ENCODE measurements around the gene ARID4B.
"Not testable (repeated sequence)": the region's sequence is repeated elsewhere in the genome, so short reads cannot be mapped to it uniquely, and the experiment has no call there.

ARID4B gene

GRCh38 chr1:235324296-235324695, 3.7 kb downstream of the ARID4B start:
- Mint-ChIP-seq H3K4me1 (ENCODE audit: low read depth) (peaks cover 43% of the 10 kb centered on the region), H3K36me3 (ENCODE audit: low read depth) (peaks cover 60% of the 10 kb centered on the region), H3K4me3 (no peak overlapping the region), H3K9me3 (no peaks in the 10 kb centered on the region), H3K27me3 (no peaks in the 10 kb centered on the region), H3K27ac (no peak overlapping the region)
- intact Hi-C loops (cut with micrococcal nuclease): loop anchor here (10.0 kb wide), 1 partner anchor 91 kb away; no protein-coding TSS in a partner anchor

- H3K4me1 Mint-ChIP-seq (ENCODE audit: low read depth): peaks cover 50% of the 10 kb centered on the region
These were observed 7.3 kb downstream of the ARID4B start for GRCh38 chr1:235320521-235321179.

GRCh38 chr1:235319255-235319654, 8.7 kb downstream of the ARID4B start:
- Mint-ChIP-seq H3K36me3 (ENCODE audit: low read depth) (peaks cover 50% of the 10 kb centered on the region), H3K27me3 (no peaks in the 10 kb centered on the region), H3K4me3 (no peak overlapping the region), H3K4me1 (ENCODE audit: low read depth) (peaks cover 46% of the 10 kb centered on the region), H3K27ac (no peak overlapping the region), H3K9me3 (no peaks in the 10 kb centered on the region)
- intact Hi-C loops (cut with micrococcal nuclease): no loop called here

More at GRCh38 chr1:235320521-235321179, 7.3 kb downstream of the ARID4B start:
- no peak overlapping the region for H3K4me3 Mint-ChIP-seq
- H3K27me3 Mint-ChIP-seq: no peaks in the 10 kb centered on the region
- intact Hi-C loops (cut with micrococcal nuclease): loop anchor here (10.0 kb wide), 1 partner anchor 94 kb away; no protein-coding TSS in a partner anchor
- H3K9me3 Mint-ChIP-seq: no peaks in the 10 kb centered on the region
- peak overlapping the region; percentile 2 for H3K27ac Mint-ChIP-seq
- H3K36me3 Mint-ChIP-seq (ENCODE audit: low read depth): peaks cover 50% of the 10 kb centered on the region

GRCh38 chr1:235317168-235317567, 10.8 kb downstream of the ARID4B start:
- Mint-ChIP-seq H3K9me3 (no peaks in the 10 kb centered on the region), H3K36me3 (ENCODE audit: low read depth) (peaks cover 41% of the 10 kb centered on the region)

GRCh38 chr1:235315735-235316134, 12.2 kb downstream of the ARID4B start:
- no peak overlapping the region for H3K27ac Mint-ChIP-seq
- H3K4me1 Mint-ChIP-seq (ENCODE audit: low read depth): peaks cover 33% of the 10 kb centered on the region
- H3K4me3 Mint-ChIP-seq: no peak overlapping the region
- H3K27me3 Mint-ChIP-seq: no peaks in the 10 kb centered on the region
- intact Hi-C loops (cut with micrococcal nuclease): no loop called here
- peaks cover 35% of the 10 kb centered on the region for H3K36me3 Mint-ChIP-seq (ENCODE audit: low read depth)
- H3K9me3 Mint-ChIP-seq: no peaks in the 10 kb centered on the region

More at GRCh38 chr1:235317168-235317567, 10.8 kb downstream of the ARID4B start:
- peak overlapping the region; percentile 31 for H3K27ac Mint-ChIP-seq
- no peaks in the 10 kb centered on the region for H3K27me3 Mint-ChIP-seq
- peaks cover 46% of the 10 kb centered on the region for H3K4me1 Mint-ChIP-seq (ENCODE audit: low read depth)
- intact Hi-C loops (cut with micrococcal nuclease): no loop called here
- no peak overlapping the region for H3K4me3 Mint-ChIP-seq

- intact Hi-C loops (cut with micrococcal nuclease): no loop called here
- H3K9me3 Mint-ChIP-seq: no peaks in the 10 kb centered on the region
These were observed 12.8 kb downstream of the ARID4B start for GRCh38 chr1:235315173-235315572.

GRCh38 chr1:235313931-235314678, 13.9 kb downstream of the ARID4B start:
- Mint-ChIP-seq H3K4me1 (ENCODE audit: low read depth) (peaks cover 26% of the 10 kb centered on the region), H3K27ac (no peak overlapping the region), H3K36me3 (ENCODE audit: low read depth) (peaks cover 19% of the 10 kb centered on the region), H3K27me3 (no peaks in the 10 kb centered on the region), H3K9me3 (no peaks in the 10 kb centered on the region), H3K4me3 (no peak overlapping the region)
- intact Hi-C loops (cut with micrococcal nuclease): no loop called here

More at GRCh38 chr1:235315173-235315572, 12.8 kb downstream of the ARID4B start:
- Mint-ChIP-seq H3K4me3 (no peak overlapping the region), H3K27ac (no peak overlapping the region), H3K4me1 (ENCODE audit: low read depth) (peaks cover 27% of the 10 kb centered on the region), H3K36me3 (ENCODE audit: low read depth) (peaks cover 29% of the 10 kb centered on the region), H3K27me3 (no peaks in the 10 kb centered on the region)

GRCh38 chr1:235313262-235313661, 14.7 kb downstream of the ARID4B start:
- Mint-ChIP-seq H3K27ac (no peak overlapping the region), H3K9me3 (no peaks in the 10 kb centered on the region), H3K4me1 (ENCODE audit: low read depth) (peaks cover 19% of the 10 kb centered on the region), H3K4me3 (no peak overlapping the region), H3K27me3 (no peaks in the 10 kb centered on the region), H3K36me3 (ENCODE audit: low read depth) (peaks cover 19% of the 10 kb centered on the region)
- intact Hi-C loops (cut with micrococcal nuclease): no loop called here

- H3K27me3 Mint-ChIP-seq; H3K9me3 Mint-ChIP-seq; H3K27ac Mint-ChIP-seq; intact Hi-C loops (cut with micrococcal nuclease); H3K4me3 Mint-ChIP-seq: not testable (repeated sequence)
- H3K4me1 Mint-ChIP-seq (ENCODE audit: low read depth): peaks cover 24% of the 10 kb centered on the region
- H3K36me3 Mint-ChIP-seq (ENCODE audit: low read depth): peaks cover 20% of the 10 kb centered on the region
These were observed 18.8 kb downstream of the ARID4B start for GRCh38 chr1:235309206-235309605.

GRCh38 chr1:235307158-235308124, 20.5 kb downstream of the ARID4B start:
- Mint-ChIP-seq H3K27ac (peak overlapping the region; percentile 5), H3K27me3 (no peaks in the 10 kb centered on the region), H3K36me3 (ENCODE audit: low read depth) (peaks cover 26% of the 10 kb centered on the region), H3K9me3 (no peaks in the 10 kb centered on the region), H3K4me1 (ENCODE audit: low read depth) (peaks cover 16% of the 10 kb centered on the region), H3K4me3 (no peak overlapping the region)
- intact Hi-C loops (cut with micrococcal nuclease): no loop called here

- H3K36me3 Mint-ChIP-seq (ENCODE audit: low read depth): peaks cover 17% of the 10 kb centered on the region
- H3K4me1 Mint-ChIP-seq (ENCODE audit: low read depth): peaks cover 24% of the 10 kb centered on the region
- no peaks in the 10 kb centered on the region for H3K27me3 Mint-ChIP-seq
These were observed 23.2 kb downstream of the ARID4B start for GRCh38 chr1:235304549-235305451.

GRCh38 chr1:235302143-235302542, 25.8 kb downstream of the ARID4B start:
- Mint-ChIP-seq H3K36me3 (ENCODE audit: low read depth) (peaks cover 6% of the 10 kb centered on the region), H3K9me3 (no peaks in the 10 kb centered on the region), H3K4me1 (ENCODE audit: low read depth) (peaks cover 28% of the 10 kb centered on the region), H3K27me3 (no peaks in the 10 kb centered on the region), H3K27ac (no peak overlapping the region), H3K4me3 (no peak overlapping the region)
- intact Hi-C loops (cut with micrococcal nuclease): no loop called here

More at GRCh38 chr1:235304549-235305451, 23.2 kb downstream of the ARID4B start:
- H3K4me3 Mint-ChIP-seq: no peak overlapping the region
- no peaks in the 10 kb centered on the region for H3K9me3 Mint-ChIP-seq
- intact Hi-C loops (cut with micrococcal nuclease): no loop called here
- peak overlapping the region; percentile 60 for H3K27ac Mint-ChIP-seq
